DND-41 (cell line): ENCODE data around the gene DNAJC7.
"Not testable (repeated sequence)": the region's sequence is repeated elsewhere in the genome, so short reads cannot be mapped to it uniquely, and the experiment has no call there.

Source experiments
- ATAC-seq: fragments of 200-7000 bp; cut with Tn5 transposase; 3 replicates; pipeline ENCODE4 v1.9.1; 2021; ENCODE audit warnings: low read depth; ENCODE audit not compliant: insufficient read depth
- DNase-seq: peaks from one replicate; pipeline ENCODE4 v3.0.0-alpha.2; 2020
- H2AFZ ChIP-seq: 2 replicates; pipeline ENCODE4 v1.6.0; 2012; ENCODE audit warnings: low read depth, low read length
- H3K27ac ChIP-seq: 2 replicates; pipeline ENCODE4 v1.5.1; 2012; ENCODE audit warnings: low read length, inconsistent platforms
- H3K27me3 ChIP-seq: fragments of 200-600 bp; sonication (generic); 2 replicates; pipeline ENCODE4 v1.6.0; 2012; ENCODE audit warnings: low read length, mild to moderate bottlenecking, inconsistent platforms; ENCODE audit not compliant: insufficient read depth, poor library complexity
- H3K36me3 ChIP-seq: 2 replicates; pipeline ENCODE4 v1.5.1; 2012; ENCODE audit warnings: low read length, inconsistent platforms; ENCODE audit not compliant: insufficient read depth
- H3K4me1 ChIP-seq: 2 replicates; pipeline ENCODE4 v1.5.1; 2012; ENCODE audit warnings: mild to moderate bottlenecking, low read length; ENCODE audit not compliant: insufficient read depth
- H3K4me2 ChIP-seq: 2 replicates; pipeline ENCODE4 v1.6.0; 2012; ENCODE audit warnings: mild to moderate bottlenecking, moderate library complexity, low read length, inconsistent platforms; ENCODE audit not compliant: insufficient read depth
- H3K4me3 ChIP-seq, 2 experiments: fragments of 200-600 bp in 1 of 2; shearing (Covaris generic) in 1 of 2; 2 replicates each; pipeline ENCODE4 v1.5.1; 2012 to 2016; ENCODE audit warnings: inconsistent platforms in 2 of 2, low read length in 2 of 2, mild to moderate bottlenecking in 2 of 2, low read depth in 1 of 2, moderate library complexity in 1 of 2
- H3K79me2 ChIP-seq: 2 replicates; pipeline ENCODE4 v1.6.0; 2012; ENCODE audit warnings: low read length, inconsistent platforms; ENCODE audit not compliant: insufficient read depth
- H3K9ac ChIP-seq: 2 replicates; pipeline ENCODE4 v1.6.0; 2012; ENCODE audit warnings: low read depth, mild to moderate bottlenecking, inconsistent platforms, low read length, moderate library complexity
- H3K9me3 ChIP-seq: 2 replicates; pipeline ENCODE4 v1.5.1; 2012; ENCODE audit warnings: low read length, moderate library complexity, mild to moderate bottlenecking, inconsistent platforms; ENCODE audit not compliant: insufficient read depth, severe bottlenecking
- H4K20me1 ChIP-seq: 2 replicates; pipeline ENCODE4 v1.6.0; 2012; ENCODE audit warnings: low read length; ENCODE audit not compliant: insufficient read depth
- EZH2 ChIP-seq: IDR thresholded peaks from 3 replicates; pipeline ENCODE4 v1.6.1; 2012; ENCODE audit warnings: borderline replicate concordance, low read depth, mild to moderate bottlenecking, moderate library complexity, low read length, inconsistent platforms; ENCODE audit not compliant: severe bottlenecking
- TF ChIP-seq, protein P1 (sequence below): IDR thresholded peaks from 2 replicates; pipeline ENCODE4 v1.5.1; 2012; ENCODE audit warnings: borderline replicate concordance, low read length, moderate library complexity, mild to moderate bottlenecking; ENCODE audit not compliant: poor library complexity, severe bottlenecking; ENCODE audit errors: extremely low read depth

The DNAJC7 gene

DNA sequence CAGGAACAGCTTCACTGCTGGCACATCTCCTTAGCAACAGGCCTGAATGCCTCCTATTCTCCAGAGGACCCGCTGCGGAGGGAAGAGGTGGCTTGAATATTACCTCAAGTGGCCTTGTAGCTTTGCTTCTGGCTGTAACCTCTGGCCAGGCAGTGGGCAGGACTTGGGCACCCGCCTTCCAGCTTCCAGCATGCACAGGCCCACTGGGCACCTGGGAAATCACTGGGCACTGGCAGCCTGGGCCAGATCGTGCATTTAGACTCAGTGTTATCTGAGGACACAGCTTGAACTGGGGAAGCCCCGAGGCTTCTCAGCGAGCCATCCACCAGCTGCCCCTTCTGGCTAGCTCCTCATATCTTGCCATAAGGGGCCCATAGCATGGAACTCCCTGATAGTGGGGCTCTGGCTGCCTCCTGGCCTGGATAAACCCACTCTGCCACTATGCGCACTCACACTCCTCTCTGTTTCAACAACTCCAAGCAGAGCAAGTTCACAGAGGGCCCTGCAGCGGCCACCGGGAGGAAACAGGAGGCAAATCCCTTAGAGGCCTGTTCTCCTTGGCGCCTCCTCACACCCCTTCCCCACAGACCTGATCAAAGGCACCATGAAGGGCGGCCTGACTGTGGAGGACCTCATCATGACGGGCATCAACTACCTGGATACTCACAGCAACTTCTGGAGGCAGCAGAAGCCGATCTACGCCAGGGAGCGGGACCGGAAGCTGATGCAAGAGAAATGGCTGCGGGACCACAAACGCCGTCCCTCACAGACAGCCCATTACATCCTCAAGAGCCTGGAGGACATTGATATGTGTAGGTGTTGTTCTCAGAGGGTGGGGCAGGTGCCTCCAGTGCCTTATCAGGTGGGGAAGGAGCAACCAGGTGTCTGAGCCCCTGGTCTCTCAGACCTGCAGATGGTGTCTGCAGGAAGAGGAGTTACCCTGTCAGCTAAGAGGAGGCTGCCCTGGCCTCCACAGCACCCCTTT, 79.0 kb downstream of the DNAJC7 start:
- no peak overlapping the region for H3K27ac ChIP-seq
- H3K36me3 ChIP-seq = no peaks in the 10 kb centered on the region
- H3K4me3 ChIP-seq = no peak overlapping the region
- no peak overlapping the region for H3K9ac ChIP-seq
- H2AFZ ChIP-seq = no peak overlapping the region
- H3K9me3 ChIP-seq = no peaks in the 10 kb centered on the region
- DNase-seq (no peak), ATAC-seq (no peak)
- no peaks in the 10 kb centered on the region for H4K20me1 ChIP-seq
- no peaks in the 10 kb centered on the region for H3K79me2 ChIP-seq
- no peaks in the 10 kb centered on the region for H3K27me3 ChIP-seq
- no peak for TF ChIP-seq EZH2
- TF ChIP-seq, protein P1, sequence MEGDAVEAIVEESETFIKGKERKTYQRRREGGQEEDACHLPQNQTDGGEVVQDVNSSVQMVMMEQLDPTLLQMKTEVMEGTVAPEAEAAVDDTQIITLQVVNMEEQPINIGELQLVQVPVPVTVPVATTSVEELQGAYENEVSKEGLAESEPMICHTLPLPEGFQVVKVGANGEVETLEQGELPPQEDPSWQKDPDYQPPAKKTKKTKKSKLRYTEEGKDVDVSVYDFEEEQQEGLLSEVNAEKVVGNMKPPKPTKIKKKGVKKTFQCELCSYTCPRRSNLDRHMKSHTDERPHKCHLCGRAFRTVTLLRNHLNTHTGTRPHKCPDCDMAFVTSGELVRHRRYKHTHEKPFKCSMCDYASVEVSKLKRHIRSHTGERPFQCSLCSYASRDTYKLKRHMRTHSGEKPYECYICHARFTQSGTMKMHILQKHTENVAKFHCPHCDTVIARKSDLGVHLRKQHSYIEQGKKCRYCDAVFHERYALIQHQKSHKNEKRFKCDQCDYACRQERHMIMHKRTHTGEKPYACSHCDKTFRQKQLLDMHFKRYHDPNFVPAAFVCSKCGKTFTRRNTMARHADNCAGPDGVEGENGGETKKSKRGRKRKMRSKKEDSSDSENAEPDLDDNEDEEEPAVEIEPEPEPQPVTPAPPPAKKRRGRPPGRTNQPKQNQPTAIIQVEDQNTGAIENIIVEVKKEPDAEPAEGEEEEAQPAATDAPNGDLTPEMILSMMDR = no peak
- H3K4me2 ChIP-seq = no peak overlapping the region
- peaks cover under 1% of the 10 kb centered on the region; the same call in 1 of the 2 replicates for H3K4me1 ChIP-seq

DNA sequence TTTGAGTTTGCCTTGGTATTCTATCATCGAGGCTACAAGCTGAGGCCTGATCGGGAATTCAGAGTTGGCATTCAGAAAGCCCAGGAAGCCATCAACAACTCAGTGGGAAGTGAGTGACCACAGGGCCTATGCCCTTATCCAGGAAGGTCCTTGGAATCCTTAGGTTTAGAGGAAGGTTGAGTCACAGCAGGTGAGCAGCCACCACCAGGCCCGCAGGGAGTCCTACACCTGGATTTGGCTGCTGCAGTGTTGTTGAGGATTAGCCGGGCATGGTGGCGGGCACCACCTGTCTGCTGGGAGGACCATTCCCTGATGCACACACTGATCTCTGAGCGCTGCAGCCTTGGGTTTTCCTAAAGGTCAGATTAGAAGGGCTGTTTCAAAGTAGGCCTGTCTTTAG, 81.6 kb downstream of the DNAJC7 start:
- H3K9me3 ChIP-seq = no peaks in the 10 kb centered on the region
- H2AFZ ChIP-seq = no peak overlapping the region
- no peaks in the 10 kb centered on the region for H3K79me2 ChIP-seq
- ATAC-seq (no peak), DNase-seq (no peak)
- no peak overlapping the region for H3K4me3 ChIP-seq
- H3K4me2 ChIP-seq = no peak overlapping the region
- H3K27ac ChIP-seq = no peak overlapping the region
- H3K36me3 ChIP-seq = no peaks in the 10 kb centered on the region
- H3K27me3 ChIP-seq = no peaks in the 10 kb centered on the region
- no peak for TF ChIP-seq EZH2
- TF ChIP-seq, protein P1 = no peak
- no peaks in the 10 kb centered on the region for H4K20me1 ChIP-seq
- peaks cover 27% of the 10 kb centered on the region for H3K4me1 ChIP-seq
- no peak overlapping the region for H3K9ac ChIP-seq

DNA sequence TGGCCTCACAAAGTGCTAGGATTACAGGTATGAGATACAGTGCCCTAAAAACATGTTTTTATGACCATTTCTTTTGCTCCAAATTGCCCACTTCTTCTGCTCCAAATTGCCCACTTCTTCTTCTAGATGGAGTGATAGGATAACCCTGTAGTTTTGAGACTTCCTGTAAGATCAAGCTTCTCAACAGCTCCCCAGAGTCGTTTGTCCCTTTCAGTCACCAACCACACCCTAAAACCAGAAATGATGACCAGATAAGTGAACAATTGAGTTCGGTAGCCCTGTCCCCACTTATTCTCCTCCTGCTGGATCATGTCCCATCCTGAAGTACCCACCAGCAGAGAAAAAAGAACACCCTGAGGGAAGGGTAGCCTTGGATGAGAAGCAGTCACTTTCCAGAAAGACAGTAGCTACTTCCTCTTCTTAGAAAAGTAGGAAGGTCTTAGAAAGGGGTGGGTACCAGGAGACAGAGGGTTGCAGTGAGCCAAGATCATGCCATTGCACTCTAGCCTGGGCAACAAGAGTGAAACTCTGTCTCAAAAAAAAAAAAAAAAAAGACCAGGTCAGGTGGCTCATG, 84.3 kb downstream of the DNAJC7 start:
- no peaks in the 10 kb centered on the region for H4K20me1 ChIP-seq
- ATAC-seq = no peak
- TF ChIP-seq, protein P1 = no peak
- TF ChIP-seq EZH2 = no peak
- 0 out of 4 replicates have a peak overlapping the region, but pooled peaks of 1 of the 2 experiments have one; percentile 14 for H3K4me3 ChIP-seq
- H3K4me1 ChIP-seq = peaks cover 43% of the 10 kb centered on the region
- H2AFZ ChIP-seq = peak overlapping the region; percentile 73
- H3K27ac ChIP-seq = peak overlapping the region; percentile 58
- H3K27me3 ChIP-seq = no peaks in the 10 kb centered on the region
- no peak for DNase-seq
- H3K9me3 ChIP-seq = no peaks in the 10 kb centered on the region
- H3K36me3 ChIP-seq = no peaks in the 10 kb centered on the region
- peaks cover 16% of the 10 kb centered on the region for H3K79me2 ChIP-seq
- peak overlapping the region; percentile 32; the same call in 1 of the 2 replicates for H3K4me2 ChIP-seq
- peak overlapping the region; percentile 25 for H3K9ac ChIP-seq

DNA sequence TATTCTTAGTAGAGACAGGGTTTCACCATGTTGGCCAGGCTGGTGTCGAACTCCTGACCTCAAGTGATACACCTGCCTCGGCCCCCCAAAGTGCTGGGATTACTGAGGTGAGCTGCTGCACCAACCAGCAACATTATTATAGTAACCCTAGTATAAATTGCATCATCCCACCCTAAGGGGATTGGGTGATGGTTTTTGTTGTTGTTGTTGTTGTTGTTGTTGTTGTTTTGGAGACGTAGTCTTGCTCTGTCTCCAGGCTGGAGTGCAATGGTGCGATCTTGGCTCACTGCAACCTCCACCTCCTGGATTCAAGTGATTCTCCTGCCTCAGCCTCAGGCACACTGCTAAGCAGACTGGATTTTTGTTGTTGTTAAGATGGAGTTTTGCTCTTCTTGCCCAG, 85.5 kb downstream of the DNAJC7 start:
- not testable (repeated sequence) for H3K4me2 ChIP-seq, H2AFZ ChIP-seq

DNA sequence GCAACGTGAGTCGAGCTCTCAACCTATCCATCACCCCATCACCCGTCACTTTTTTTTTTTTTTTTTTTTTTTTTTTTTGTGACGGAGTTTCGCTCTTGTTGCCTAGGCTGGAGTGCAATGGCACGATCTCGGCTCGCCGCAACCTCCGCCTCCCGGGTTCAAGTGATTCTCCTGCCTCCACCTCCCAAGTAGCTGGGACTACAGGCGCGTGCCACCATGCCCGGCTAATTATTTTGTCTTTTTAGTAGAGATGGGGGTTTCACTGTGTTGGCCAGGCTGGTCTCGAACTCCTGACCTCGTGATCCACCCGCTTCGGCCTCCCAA, 86.4 kb downstream of the DNAJC7 start:
- not testable (repeated sequence) for ATAC-seq
- H2AFZ ChIP-seq = peak overlapping the region; percentile 99

More for the DNA sequence above, 85.5 kb downstream of the DNAJC7 start:
- not testable (repeated sequence) for H3K27ac ChIP-seq, H3K27me3 ChIP-seq, DNase-seq, ATAC-seq, H3K4me3 ChIP-seq, H3K9ac ChIP-seq, H3K36me3 ChIP-seq, H4K20me1 ChIP-seq, H3K9me3 ChIP-seq
- Histone ChIP-seq H3K4me1 (peaks cover 43% of the 10 kb centered on the region), H3K79me2 (peaks cover 16% of the 10 kb centered on the region)

More for the DNA sequence above, 86.4 kb downstream of the DNAJC7 start:
- H4K20me1 ChIP-seq, H3K27me3 ChIP-seq, DNase-seq, H3K9me3 ChIP-seq, H3K36me3 ChIP-seq: not testable (repeated sequence)
- Histone ChIP-seq H3K9ac (peak overlapping the region; percentile 72), H3K79me2 (peaks cover 16% of the 10 kb centered on the region), H3K4me1 (peaks cover 43% of the 10 kb centered on the region), H3K4me3 (peak overlapping the region; percentile 42 to 75; a peak in 3 of 4 replicates), H3K27ac (peak overlapping the region; percentile 90; the same call in 1 of the 2 replicates), H3K4me2 (peak overlapping the region; percentile 90)
